ENCODE results near the gene PEAK1. TPM values are rescaled to one million over a fixed set of nuclear protein-coding genes. Genes with fewer than 3 reads are reported as not detected.

PEAK1 gene
- total and polyA plus RNA-seq, 10 of the 15 experiments (the other 5 are each of a cell fraction or from before 2014, with no cell fraction given): 0.62 to 24.2 (median 11.2) TPM

GRCh38 chr15:77454951-77455350 lies 35.0 kb upstream of the PEAK1 start (continued):
- TF ChIP-seq HSF1 (IDR thresholded peaks at IDR 0.05; ENCODE audit: low read depth, low read length) (no peak), HDGF (IDR thresholded peaks at IDR 0.05) (no peak), TBL1XR1 (IDR thresholded peaks at IDR 0.05; ENCODE audit: low read depth, low read length) (no peak), YY1 (IDR thresholded peaks at IDR 0.05; ENCODE audit: low read depth, low read length) (no peak), KAT2A (conservative IDR thresholded peaks at IDR 0.05; ENCODE audit: control insufficient read depth, low read depth, low read length) (no peak), LARP7 (IDR thresholded peaks at IDR 0.05) (no peak)

GRCh38 chr15:77454265-77454664 lies 34.4 kb upstream of the PEAK1 start:
- RAD21 ChIA-PET (ENCODE audit: unreplicated experiment): no interaction called here
- Histone ChIP-seq H3K4me2 (ENCODE audit: control insufficient read depth, insufficient read depth) (no peak overlapping the region), H3K27me3 (replicated peaks in 1 of 2; ENCODE audit: control insufficient read depth in 2 of 2, insufficient read depth in 2 of 2, low read length in 1 of 2) (no peaks in the 10 kb centered on the region), H3K9ac (ENCODE audit: control insufficient read depth, insufficient read depth, low read length) (no peak overlapping the region), H2AFZ (ENCODE audit: control insufficient read depth, low read depth, low read length) (no peak overlapping the region), H4K20me1 (ENCODE audit: control insufficient read depth, insufficient read depth) (no peaks in the 10 kb centered on the region), H3K36me3 (ENCODE audit: control insufficient read depth in 2 of 2, insufficient read depth in 2 of 2, low read length in 1 of 2) (peaks cover 0 to 5% of the 10 kb centered on the region in 2 experiments; a peak in 2 of 4 replicates), H3K4me1 (ENCODE audit: control insufficient read depth, insufficient read depth, low read length) (peaks cover 10% of the 10 kb centered on the region), H3K27ac (ENCODE audit: control insufficient read depth, insufficient read depth) (no peak overlapping the region), H3K9me3 (replicated peaks; ENCODE audit: control insufficient read depth, insufficient read depth, low read length) (no peaks in the 10 kb centered on the region), H3K79me2 (ENCODE audit: control insufficient read depth, insufficient read depth, low read length) (no peaks in the 10 kb centered on the region; the same call in none of the 2 replicates), H3K4me3 (no peak overlapping the region)
- intact Hi-C loops (cut with micrococcal nuclease; ENCODE audit: unreplicated experiment) (no loop called here), in situ Hi-C loops (cut with MboI) (no loop called here)
- 100% methylated on average over 1 of the region's 1 CpG for WGBS (ENCODE audit: insufficient coverage, insufficient replicate concordance, low lambda C conversion rate, missing lambda C conversion rate)
- POLR2A ChIA-PET: no interaction called here
- no TSS peak for BruUV-seq (replicated peaks)
- SMC1A ChIA-PET (ENCODE audit: uncharacterized antibody, unreplicated experiment): no interaction called here
- no peak for FAIRE-seq
- no peak for DNase-seq (ENCODE audit: low read depth, low spot score)
- CTCF ChIA-PET: interaction anchor here (1.2 kb wide), 1 partner anchor 89 kb away, joined by 3 read pairs; no protein-coding TSS in a partner anchor
- TF ChIP-seq, protein P1, sequence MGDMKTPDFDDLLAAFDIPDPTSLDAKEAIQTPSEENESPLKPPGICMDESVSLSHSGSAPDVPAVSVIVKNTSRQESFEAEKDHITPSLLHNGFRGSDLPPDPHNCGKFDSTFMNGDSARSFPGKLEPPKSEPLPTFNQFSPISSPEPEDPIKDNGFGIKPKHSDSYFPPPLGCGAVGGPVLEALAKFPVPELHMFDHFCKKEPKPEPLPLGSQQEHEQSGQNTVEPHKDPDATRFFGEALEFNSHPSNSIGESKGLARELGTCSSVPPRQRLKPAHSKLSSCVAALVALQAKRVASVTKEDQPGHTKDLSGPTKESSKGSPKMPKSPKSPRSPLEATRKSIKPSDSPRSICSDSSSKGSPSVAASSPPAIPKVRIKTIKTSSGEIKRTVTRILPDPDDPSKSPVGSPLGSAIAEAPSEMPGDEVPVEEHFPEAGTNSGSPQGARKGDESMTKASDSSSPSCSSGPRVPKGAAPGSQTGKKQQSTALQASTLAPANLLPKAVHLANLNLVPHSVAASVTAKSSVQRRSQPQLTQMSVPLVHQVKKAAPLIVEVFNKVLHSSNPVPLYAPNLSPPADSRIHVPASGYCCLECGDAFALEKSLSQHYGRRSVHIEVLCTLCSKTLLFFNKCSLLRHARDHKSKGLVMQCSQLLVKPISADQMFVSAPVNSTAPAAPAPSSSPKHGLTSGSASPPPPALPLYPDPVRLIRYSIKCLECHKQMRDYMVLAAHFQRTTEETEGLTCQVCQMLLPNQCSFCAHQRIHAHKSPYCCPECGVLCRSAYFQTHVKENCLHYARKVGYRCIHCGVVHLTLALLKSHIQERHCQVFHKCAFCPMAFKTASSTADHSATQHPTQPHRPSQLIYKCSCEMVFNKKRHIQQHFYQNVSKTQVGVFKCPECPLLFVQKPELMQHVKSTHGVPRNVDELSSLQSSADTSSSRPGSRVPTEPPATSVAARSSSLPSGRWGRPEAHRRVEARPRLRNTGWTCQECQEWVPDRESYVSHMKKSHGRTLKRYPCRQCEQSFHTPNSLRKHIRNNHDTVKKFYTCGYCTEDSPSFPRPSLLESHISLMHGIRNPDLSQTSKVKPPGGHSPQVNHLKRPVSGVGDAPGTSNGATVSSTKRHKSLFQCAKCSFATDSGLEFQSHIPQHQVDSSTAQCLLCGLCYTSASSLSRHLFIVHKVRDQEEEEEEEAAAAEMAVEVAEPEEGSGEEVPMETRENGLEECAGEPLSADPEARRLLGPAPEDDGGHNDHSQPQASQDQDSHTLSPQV (IDR thresholded peaks at IDR 0.05): no peak
- TF ChIP-seq TCF7 (IDR thresholded peaks at IDR 0.05; ENCODE audit: borderline replicate concordance) (no peak), ZNF622 (IDR thresholded peaks at IDR 0.05) (no peak), CBX5 (IDR thresholded peaks at IDR 0.05; ENCODE audit: low read depth) (no peak), PAX5 (IDR thresholded peaks at IDR 0.05; ENCODE audit: borderline replicate concordance, low read depth, low read length) (no peak), ASH2L (IDR thresholded peaks at IDR 0.05; ENCODE audit: borderline replicate concordance, low read depth) (no peak)
- no peak for ATAC-seq

Data from GM12878 (cell line).